Measurements from ENCODE around the gene MTAP. TPM values are rescaled to one million over a fixed set of nuclear protein-coding genes. Genes with fewer than 3 reads are reported as not detected.

The MTAP gene
- total RNA-seq, 1 experiment from 2014 or later: 84.3 TPM

- peaks cover 52% of the 10 kb centered on the region for H3K27me3 Mint-ChIP-seq (ENCODE audit: low read depth)
- no peak for TF ChIP-seq ETV6 (CRISPR knock-in tag; IDR thresholded peaks at IDR 0.05)
- no peak for TF ChIP-seq ZNF512 (CRISPR knock-in tag; IDR thresholded peaks at IDR 0.05; ENCODE audit: borderline replicate concordance)
- TF ChIP-seq ELF4 (CRISPR knock-in tag; IDR thresholded peaks at IDR 0.05; ENCODE audit: low read depth): no peak
- TF ChIP-seq ZNF232 (CRISPR knock-in tag; IDR thresholded peaks at IDR 0.05): no peak
- TF ChIP-seq CREM (CRISPR knock-in tag; IDR thresholded peaks at IDR 0.05): no peak
- no peak for TF ChIP-seq ZNF423 (CRISPR knock-in tag; IDR thresholded peaks at IDR 0.05)
- no peak for TF ChIP-seq IRF2 (CRISPR knock-in tag; IDR thresholded peaks at IDR 0.05; ENCODE audit: borderline replicate concordance, low read depth)
- TF ChIP-seq PREB (CRISPR knock-in tag; IDR thresholded peaks at IDR 0.05; ENCODE audit: borderline replicate concordance): no peak
- no peak for TF ChIP-seq RELA (CRISPR knock-in tag; IDR thresholded peaks at IDR 0.05; ENCODE audit: borderline replicate concordance)
- TF ChIP-seq HMGA2 (CRISPR knock-in tag; IDR thresholded peaks at IDR 0.05): no peak
- no peak for TF ChIP-seq RORB (CRISPR knock-in tag; IDR thresholded peaks at IDR 0.05)
- no peak for TF ChIP-seq EMX1 (CRISPR knock-in tag; IDR thresholded peaks at IDR 0.05)
- TF ChIP-seq FOXP4 (CRISPR knock-in tag; IDR thresholded peaks at IDR 0.05): no peak
- DNase-seq (ENCODE audit: low spot score) (no peak), ATAC-seq (no peak)
- H3K27ac Mint-ChIP-seq: no peak overlapping the region
- no peak overlapping the region for H3K4me3 Mint-ChIP-seq
- no peaks in the 10 kb centered on the region for H3K36me3 Mint-ChIP-seq
- no peaks in the 10 kb centered on the region for H3K9me3 Mint-ChIP-seq
- ChIA-PET POLR2A (no interaction called here), CTCF (interaction anchor here (1.2 kb wide), 1 partner anchor 559 kb away, joined by 3 read pairs; no protein-coding TSS in a partner anchor)
- H3K4me1 Mint-ChIP-seq: no peaks in the 10 kb centered on the region
Observed at GRCh38 chr9:21795483-21795882, 7.0 kb upstream of the MTAP start.

GRCh38 chr9:21796768-21797167, 5.7 kb upstream of the MTAP start:
- H3K27ac Mint-ChIP-seq: no peak overlapping the region
- H3K9me3 Mint-ChIP-seq: no peaks in the 10 kb centered on the region
- H3K4me3 Mint-ChIP-seq: no peak overlapping the region
- H3K4me1 Mint-ChIP-seq: peaks cover 5% of the 10 kb centered on the region; the same call in 1 of the 2 replicates
- TF ChIP-seq ZNF512 (CRISPR knock-in tag; IDR thresholded peaks at IDR 0.05; ENCODE audit: borderline replicate concordance): no peak
- TF ChIP-seq ATF6 (CRISPR knock-in tag; IDR thresholded peaks at IDR 0.05): no peak
- no peak for TF ChIP-seq ZNF532 (CRISPR knock-in tag; IDR thresholded peaks at IDR 0.05; ENCODE audit: borderline replicate concordance)
- no peak for TF ChIP-seq RORB (CRISPR knock-in tag; IDR thresholded peaks at IDR 0.05)
- no peak for TF ChIP-seq ZBTB43 (CRISPR knock-in tag; IDR thresholded peaks at IDR 0.05)
- ChIA-PET CTCF (interaction anchor here (1.2 kb wide), 1 partner anchor 401 kb away, joined by 4 read pairs; no protein-coding TSS in a partner anchor), POLR2A (no interaction called here)
- ATAC-seq: no peak
- peaks cover 65% of the 10 kb centered on the region for H3K27me3 Mint-ChIP-seq (ENCODE audit: low read depth)
- no peaks in the 10 kb centered on the region for H3K36me3 Mint-ChIP-seq
- no peak for DNase-seq (ENCODE audit: low spot score)
